H1 (cell line): ENCODE measurements around the gene SCCPDH. TPM values are rescaled to one million over a fixed set of nuclear protein-coding genes. Genes with fewer than 3 reads are reported as not detected.

Experiments
- CTCF ChIA-PET: fragments of 300-600 bp; sonication (Branson Sonifier 250); formaldehyde crosslinking; loops from one replicate; lab custom pipeline; 2021; ENCODE audit not compliant: partially characterized antibody; lab: Charles Lee
- POLR2A ChIA-PET: fragments of 300-600 bp; sonication (Branson Sonifier 250); formaldehyde crosslinking; loops from one replicate; lab custom pipeline; 2021; ENCODE audit warnings: inconsistent platforms; ENCODE audit not compliant: partially characterized antibody; lab: Charles Lee
- DNase-seq, 2 experiments: peaks; one replicate each; pipeline versions ENCODE4 v3.0.0 to v3.0.0-alpha.2; 2010 to 2022; ENCODE audit warnings: low spot score in 2 of 2, low read depth in 1 of 2, mixed read lengths in 1 of 2
- FAIRE-seq: peaks from 2 replicates; lab custom pipeline; 2011; peaks lifted over from hg19 to GRCh38; lab: Jason Lieb, UNC
- H2AFZ ChIP-seq: 2 replicates; pipeline ENCODE4 v1.8.1; 2012; ENCODE audit warnings: low read length, inconsistent platforms
- H2AK5ac ChIP-seq: 2 replicates; pipeline ENCODE4 v1.6.1; 2013; ENCODE audit warnings: low read depth, low read length
- H2BK120ac ChIP-seq: replicated peaks from 2 replicates; pipeline ENCODE3; 2013; ENCODE audit warnings: low read depth, low read length, inconsistent platforms
- H2BK12ac ChIP-seq: 2 replicates; pipeline ENCODE4 v1.6.1; 2013; ENCODE audit warnings: low read depth, low read length
- H2BK15ac ChIP-seq: 2 replicates; pipeline ENCODE4 v1.6.1; 2013; ENCODE audit warnings: low read length
- H2BK20ac ChIP-seq: 2 replicates; pipeline ENCODE4 v1.6.1; 2013; ENCODE audit warnings: low read length
- H2BK5ac ChIP-seq: 2 replicates; pipeline ENCODE4 v1.6.1; 2013; ENCODE audit warnings: low read depth, low read length
- H3K14ac ChIP-seq: 2 replicates; pipeline ENCODE4 v1.6.1; 2013; ENCODE audit warnings: inconsistent platforms; ENCODE audit not compliant: insufficient read length
- H3K18ac ChIP-seq: 2 replicates; pipeline ENCODE4 v1.6.1; 2013; ENCODE audit warnings: low read length; ENCODE audit errors: extremely low read depth
- H3K23ac ChIP-seq: 2 replicates; pipeline ENCODE4 v1.6.1; 2013; ENCODE audit warnings: inconsistent platforms; ENCODE audit not compliant: insufficient read length
- H3K23me2 ChIP-seq: 2 replicates; pipeline ENCODE4 v1.6.1; 2013; ENCODE audit warnings: low read depth, low read length
- H3K27ac ChIP-seq: 2 replicates; pipeline ENCODE4 v1.6.1; 2011; ENCODE audit warnings: low read depth, low read length, inconsistent platforms
- H3K27me3 ChIP-seq, 4 experiments: replicated peaks in 1 of 4; 1 replicate in 1 of 4; 2 replicates in 3 of 4; pipeline versions ENCODE4 v1.6.1 to v1.8.1; 2011 to 2013; ENCODE audit warnings: low read length in 3 of 4, mild to moderate bottlenecking in 3 of 4, inconsistent platforms in 2 of 4, mixed read lengths in 2 of 4, moderate library complexity in 1 of 4; ENCODE audit not compliant: control insufficient read depth in 3 of 4, insufficient read depth in 3 of 4; ENCODE audit errors: extremely low read depth in 1 of 4
- H3K36me3 ChIP-seq, 4 experiments: 2 replicates each; pipeline versions ENCODE4 v1.6.1 to v1.8.1; 2011 to 2013; ENCODE audit warnings: mild to moderate bottlenecking in 4 of 4, low read length in 3 of 4, moderate library complexity in 2 of 4, control low read depth in 1 of 4, inconsistent platforms in 1 of 4; ENCODE audit not compliant: insufficient read depth in 4 of 4, control insufficient read depth in 2 of 4
- H3K4ac ChIP-seq: replicated peaks from 2 replicates; pipeline ENCODE3; 2013; ENCODE audit warnings: low read length, low read depth, mixed read lengths, inconsistent platforms; ENCODE audit not compliant: insufficient read length
- H3K4me1 ChIP-seq, 4 experiments: replicated peaks in 1 of 4; 1 replicate in 1 of 4; 2 replicates in 3 of 4; pipeline versions ENCODE4 v1.6.1 to v1.8.1; 2011 to 2013; ENCODE audit warnings: low read length in 3 of 4, inconsistent platforms in 2 of 4, mixed read lengths in 1 of 4; ENCODE audit not compliant: insufficient read depth in 4 of 4, control insufficient read depth in 3 of 4
- H3K4me2 ChIP-seq, 2 experiments: 2 replicates each; pipeline versions ENCODE4 v1.6.1 to v1.8.1; 2011 to 2013; ENCODE audit warnings: low read depth in 2 of 2, low read length in 2 of 2, control low read depth in 1 of 2, inconsistent platforms in 1 of 2, mild to moderate bottlenecking in 1 of 2; ENCODE audit not compliant: insufficient read depth in 1 of 2
- H3K4me3 ChIP-seq, 4 experiments: fragments of 200-600, 300-600 bp in 1 of 4; sonication (generic), shearing (Covaris generic), sonication (Bioruptor Twin) in 1 of 4; 2 replicates each; pipeline versions ENCODE4 v1.5.1 to v1.8.1; 2011 to 2016; ENCODE audit warnings: low read length in 4 of 4, low read depth in 3 of 4, control low read depth in 2 of 4, inconsistent platforms in 2 of 4, mild to moderate bottlenecking in 2 of 4, mixed read lengths in 1 of 4, moderate library complexity in 1 of 4; ENCODE audit not compliant: insufficient read depth in 2 of 4; ENCODE audit errors: extremely low read depth in 1 of 4
- H3K56ac ChIP-seq: replicated peaks from 2 replicates; pipeline ENCODE3; 2013; ENCODE audit warnings: low read depth, mild to moderate bottlenecking, mixed read lengths, low read length, inconsistent platforms; ENCODE audit not compliant: insufficient read length
- H3K79me1 ChIP-seq: 2 replicates; pipeline ENCODE4 v1.6.1; 2013; ENCODE audit warnings: low read depth, low read length, control low read depth
- H3K79me2 ChIP-seq, 2 experiments: 2 replicates each; pipeline versions ENCODE4 v1.6.1 to v1.8.1; 2012 to 2013; ENCODE audit warnings: low read length in 2 of 2, mild to moderate bottlenecking in 2 of 2, inconsistent platforms in 1 of 2; ENCODE audit not compliant: insufficient read depth in 2 of 2, control insufficient read depth in 1 of 2
- H3K9ac ChIP-seq, 4 experiments: replicated peaks in 1 of 4; 1 replicate in 1 of 4; 2 replicates in 3 of 4; pipeline versions ENCODE4 v1.6.1 to v1.8.1; 2011 to 2013; ENCODE audit warnings: low read depth in 3 of 4, low read length in 3 of 4, control low read depth in 2 of 4, mild to moderate bottlenecking in 2 of 4, moderate library complexity in 2 of 4, inconsistent platforms in 1 of 4; ENCODE audit errors: extremely low read depth in 1 of 4
- H3K9me3 ChIP-seq, 2 experiments: 2 replicates each; pipeline versions ENCODE4 v1.6.1 to v1.8.1; 2012 to 2013; ENCODE audit warnings: mild to moderate bottlenecking in 2 of 2, moderate library complexity in 2 of 2, control low read depth in 1 of 2, inconsistent platforms in 1 of 2, low read depth in 1 of 2, low read length in 1 of 2, mixed read lengths in 1 of 2; ENCODE audit not compliant: insufficient read depth in 2 of 2
- H4K20me1 ChIP-seq, 2 experiments: replicated peaks in 1 of 2; 2 replicates each; pipeline versions ENCODE3 to v1.8.1; 2011 to 2013; ENCODE audit warnings: inconsistent platforms in 2 of 2, low read length in 2 of 2, mild to moderate bottlenecking in 1 of 2; ENCODE audit not compliant: insufficient read depth in 2 of 2, control insufficient read depth in 1 of 2
- H4K5ac ChIP-seq: 2 replicates; pipeline ENCODE4 v1.6.1; 2013; ENCODE audit warnings: low read length, low read depth, mixed read lengths, inconsistent platforms; ENCODE audit not compliant: insufficient read length
- H4K8ac ChIP-seq: 2 replicates; pipeline ENCODE4 v1.8.0; 2013; ENCODE audit warnings: mild to moderate bottlenecking, moderate library complexity, low read length, inconsistent platforms; ENCODE audit not compliant: insufficient read depth; ENCODE audit errors: extremely low read depth
- H4K91ac ChIP-seq: replicated peaks from 2 replicates; pipeline ENCODE3; 2013; ENCODE audit warnings: low read length, mixed read lengths, inconsistent platforms; ENCODE audit not compliant: insufficient read length
- BRCA1 ChIP-seq: IDR thresholded peaks from 2 replicates; pipeline ENCODE4 v1.6.1; 2012; ENCODE audit warnings: low read depth, low read length, improper control_type of control experiment
- CHD1 ChIP-seq: IDR thresholded peaks from 2 replicates; pipeline ENCODE4 v1.6.1; 2012; ENCODE audit warnings: low read depth, low read length, improper control_type of control experiment
- CREB1 ChIP-seq: IDR thresholded peaks from 2 replicates; pipeline ENCODE4 v1.6.1; 2012; ENCODE audit warnings: inconsistent platforms
- CTBP2 ChIP-seq: IDR thresholded peaks from 2 replicates; pipeline ENCODE4 v1.7.0; 2011; ENCODE audit warnings: borderline replicate concordance, mild to moderate bottlenecking, moderate library complexity, mixed read lengths, low read length; ENCODE audit not compliant: insufficient read depth, insufficient read length
- HDAC6 ChIP-seq: IDR thresholded peaks from one replicate; pipeline ENCODE4 v1.7.1; 2012; ENCODE audit warnings: low read depth, mild to moderate bottlenecking, inconsistent platforms, low read length, moderate library complexity
- KDM1A ChIP-seq: fragments of 200-600, 300-600 bp; sonication (generic); IDR thresholded peaks from 2 replicates; pipeline ENCODE4 v1.7.1; 2016; ENCODE audit warnings: mild to moderate bottlenecking, low read length, borderline replicate concordance
- KDM4A ChIP-seq: IDR thresholded peaks from one replicate; pipeline ENCODE4 v1.7.1; 2012; ENCODE audit warnings: low read depth, mild to moderate bottlenecking, moderate library complexity, low read length, inconsistent platforms; ENCODE audit not compliant: severe bottlenecking
- MAFK ChIP-seq: IDR thresholded peaks from 2 replicates; pipeline ENCODE4 v1.6.1; 2012; ENCODE audit warnings: low read depth, mild to moderate bottlenecking, improper control_type of control experiment, low read length
- RAD21 ChIP-seq, 2 experiments: IDR thresholded peaks in 1 of 2; conservative IDR thresholded peaks in 1 of 2; 2 replicates each; pipeline ENCODE4 v1.6.1; 2011; ENCODE audit warnings: low read depth in 2 of 2, low read length in 2 of 2, improper control_type of control experiment in 1 of 2, inconsistent platforms in 1 of 2, mild to moderate bottlenecking in 1 of 2, moderate library complexity in 1 of 2
- RNF2 ChIP-seq: fragments of 200-900, 300-1000 bp; sonication (generic); IDR thresholded peaks from 2 replicates; pipeline ENCODE4 v1.7.1; 2016; ENCODE audit warnings: borderline replicate concordance, low read depth, mild to moderate bottlenecking, antibody characterized with exemption, low read length; ENCODE audit not compliant: poor library complexity, severe bottlenecking; ENCODE audit errors: missing control alignments
- RXRA ChIP-seq: IDR thresholded peaks from 2 replicates; pipeline ENCODE4 v1.6.1; 2011; ENCODE audit warnings: low read depth, mild to moderate bottlenecking, low read length, moderate library complexity; ENCODE audit not compliant: insufficient read depth
- USF2 ChIP-seq: IDR thresholded peaks from 2 replicates; pipeline ENCODE4 v1.6.1; 2011; ENCODE audit warnings: low read length, improper control_type of control experiment
- WGBS, 2 experiments: shearing (Covaris generic) in 1 of 2; methylation state at CpG; one replicate each; pipeline versions ENCODE4 v1.1.6 to v1.1.7; 2013 to 2015; ENCODE audit warnings: low lambda C conversion rate in 2 of 2, mixed read lengths in 2 of 2, inconsistent platforms in 1 of 2, low coverage in 1 of 2, missing lambda C conversion rate in 1 of 2; ENCODE audit not compliant: insufficient replicate concordance in 2 of 2, insufficient coverage in 1 of 2, insufficient read length in 1 of 2; ENCODE audit errors: extremely low coverage in 1 of 2, missing lambda C conversion rate in 1 of 2; 5-methylcytosine and 5-hydroxymethylcytosine counted together
- polyA plus RNA-seq, 7 experiments: library from polyadenylated mRNA; depleted of rRNA in 3 of 7; stranded (reverse) in 5 of 7; unstranded in 2 of 7; fragments of >200 nt in 5 of 7; fragments of 200-250 nt in 2 of 7; gene quantifications; 1 replicate in 5 of 7; 2 replicates in 1 of 7; 4 replicates in 1 of 7; pipeline versions ENCODE4 v1.2.1 to v1.2.3, GENCODE V29; 2011 to 2013; ENCODE audit warnings: missing spikeins in 2 of 7, mixed read lengths in 2 of 7
- total RNA-seq: library from RNA; stranded (reverse); fragmentation: NEBNext Ultra II Directional; extraction: Animal tissue kit (Norgen Biotek cat#: 25700); gene quantifications from 2 replicates; pipeline ENCODE4 v1.2.1, GENCODE V29; 2021

The SCCPDH gene
- total and polyA plus RNA-seq, 2 of the 8 experiments (the other 6 are each of a cell fraction or from before 2014, with no cell fraction given) = 9.5 to 17.0 TPM

- Histone ChIP-seq H3K18ac (0 out of 2 replicates have a peak overlapping the region, but pooled peaks have one; percentile 53), H3K9ac (no peak overlapping the region), H4K20me1 (no peaks in the 10 kb centered on the region), H3K27ac (no peak overlapping the region), H2BK20ac (no peak overlapping the region), H2AK5ac (peak overlapping the region; percentile 70; the same call in 1 of the 2 replicates), H3K9me3 (no peaks in the 10 kb centered on the region), H3K36me3 (no peaks in the 10 kb centered on the region), H2BK5ac (peak overlapping the region; percentile 78; the same call in 1 of the 2 replicates), H2BK12ac (peak overlapping the region; percentile 50; the same call in 1 of the 2 replicates), H3K79me2 (no peaks in the 10 kb centered on the region), H3K23me2 (no peaks in the 10 kb centered on the region; the same call in 1 of the 2 replicates), H2BK15ac (peak overlapping the region; percentile 40; the same call in 1 of the 2 replicates), H4K8ac (no peak overlapping the region), H3K27me3 (no peaks in the 10 kb centered on the region), H3K79me1 (no peaks in the 10 kb centered on the region), H3K4me1 (peaks cover 4 to 10% (median 7%) of the 10 kb centered on the region in 4 experiments), H2AFZ (no peak overlapping the region), H3K23ac (no peak overlapping the region), H4K91ac (no peak overlapping the region), H4K5ac (no peak overlapping the region), H3K14ac (no peak overlapping the region), H3K4me3 (no peak overlapping the region), H3K4me2 (no peak overlapping the region), H2BK120ac (no peak overlapping the region), H3K4ac (peak overlapping the region; percentile 33), H3K56ac (no peak overlapping the region)
- ChIA-PET CTCF (interaction anchor here (0.6 to 1.3 kb wide), 3 partner anchors 9 to 16 kb away, joined by 3 to 4 read pairs (median 3); no protein-coding TSS in a partner anchor), POLR2A (no interaction called here)
- DNase-seq = no peak
- no peak for FAIRE-seq
- WGBS, 2 experiments = 81 to 100% methylated on average over 1 to 13 of the region's 13 CpGs
- TF ChIP-seq RXRA = no peak
- no peak for TF ChIP-seq HDAC6
- no peak for TF ChIP-seq KDM4A
- no peak for TF ChIP-seq CHD1
- no peak for TF ChIP-seq CREB1
- TF ChIP-seq RAD21 (IDR thresholded peaks at IDR 0.05 in 1 of 2, conservative IDR thresholded peaks at IDR 0.05 in 1 of 2; ENCODE audit: low read depth in 2 of 2, low read length in 2 of 2) = no peak
- TF ChIP-seq BRCA1 = no peak
- TF ChIP-seq KDM1A = no peak
- no peak for TF ChIP-seq CTBP2
- TF ChIP-seq MAFK = no peak
- no peak for TF ChIP-seq RNF2
- no peak for TF ChIP-seq USF2
Observed at GRCh38 chr1:246814890-246815289, 90.7 kb downstream of the SCCPDH start.
